NCI-H1694 treated with DMSO at 0.1 percent for 48 hours (cell line): Measurements from ENCODE around the gene FBXW10.
"Not testable (repeated sequence)": the region's sequence is repeated elsewhere in the genome, so short reads cannot be mapped to it uniquely, and the experiment has no call there.

Source experiments
- DNase-seq: peaks from one replicate; lab custom pipeline; 2025; lab: John Stamatoyannopoulos, UW

Gene FBXW10

DNA sequence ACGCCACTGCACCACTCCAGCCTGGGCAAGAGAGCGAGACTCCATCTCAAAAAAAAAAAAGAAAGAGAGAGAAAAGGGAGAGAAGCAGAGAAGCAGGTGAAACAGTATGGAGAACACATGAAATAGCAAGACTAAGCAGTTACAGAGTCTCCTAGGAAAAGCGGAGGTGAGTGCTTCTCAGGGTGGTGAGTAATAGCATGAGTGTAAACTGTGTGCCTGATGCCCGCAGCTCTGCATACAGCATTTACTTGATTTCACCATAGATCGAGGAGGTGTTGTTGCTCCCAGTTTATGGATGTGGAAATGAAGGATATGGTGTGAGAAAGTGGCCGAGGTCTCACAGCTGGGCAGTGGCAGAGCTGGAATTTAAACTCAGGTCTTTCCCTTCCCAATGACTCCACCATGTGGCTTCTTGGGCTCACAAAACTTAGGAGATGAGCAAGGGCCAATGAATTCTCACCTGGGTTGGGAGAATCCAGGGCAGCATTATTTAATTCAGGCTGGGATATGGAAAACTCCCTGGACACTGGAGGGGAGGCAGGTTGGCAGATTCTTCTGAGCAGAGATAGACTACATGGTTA is 10.1 kb downstream of the FBXW10 start:
- DNase-seq: not testable (repeated sequence)

DNA sequence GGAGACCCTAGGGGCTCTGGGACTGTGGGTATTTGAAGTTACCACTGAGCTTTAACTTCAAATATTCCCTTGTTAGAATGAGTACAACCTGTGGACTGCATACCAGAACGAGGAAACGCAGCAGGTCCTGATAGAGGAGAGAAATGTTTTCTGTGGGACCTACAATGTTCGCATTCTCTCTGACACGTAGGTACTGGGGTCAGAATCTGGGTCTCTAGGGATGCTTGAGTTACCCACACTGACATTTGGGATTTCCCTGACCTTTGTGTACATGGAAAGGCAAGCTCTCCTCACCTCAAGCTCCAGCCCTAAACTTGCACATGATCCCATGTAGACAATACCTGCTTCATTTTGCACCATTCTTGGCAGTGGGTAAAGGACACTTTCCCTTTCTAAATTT is 12.1 kb downstream of the FBXW10 start:
- not testable (repeated sequence) for DNase-seq

DNA sequence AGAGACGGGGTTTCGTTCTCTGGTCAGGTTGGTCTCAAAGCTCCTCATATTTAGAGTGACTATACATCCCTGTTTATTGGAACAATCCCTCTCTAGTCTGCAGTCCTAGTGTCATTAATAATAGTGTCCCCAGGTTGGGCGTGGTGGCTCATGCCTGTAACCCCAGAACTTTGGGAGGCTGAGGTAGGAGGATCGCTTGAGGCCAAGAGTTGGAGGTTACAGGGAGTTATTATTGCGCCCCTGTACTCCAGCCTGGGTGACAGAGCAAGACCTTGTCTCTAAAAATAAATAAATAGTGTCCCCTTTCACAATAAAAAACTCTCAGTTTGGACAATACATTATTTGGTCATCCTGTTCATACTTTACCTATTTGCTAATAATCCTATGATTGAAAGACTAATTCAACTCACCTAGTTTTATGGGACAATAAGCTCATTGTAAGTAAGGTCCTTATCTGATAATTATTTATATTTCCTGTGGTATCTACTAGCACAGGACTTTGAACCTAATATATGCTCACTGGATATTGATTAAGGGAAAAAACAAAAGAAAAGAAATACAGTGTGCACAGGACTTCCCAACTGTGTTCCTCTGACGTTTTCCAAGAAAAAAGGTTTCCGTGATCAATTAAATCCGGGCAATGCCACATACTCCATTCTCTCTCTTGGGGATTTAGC is 13.7 kb downstream of the FBXW10 start:
- DNase-seq: not testable (repeated sequence)

DNA sequence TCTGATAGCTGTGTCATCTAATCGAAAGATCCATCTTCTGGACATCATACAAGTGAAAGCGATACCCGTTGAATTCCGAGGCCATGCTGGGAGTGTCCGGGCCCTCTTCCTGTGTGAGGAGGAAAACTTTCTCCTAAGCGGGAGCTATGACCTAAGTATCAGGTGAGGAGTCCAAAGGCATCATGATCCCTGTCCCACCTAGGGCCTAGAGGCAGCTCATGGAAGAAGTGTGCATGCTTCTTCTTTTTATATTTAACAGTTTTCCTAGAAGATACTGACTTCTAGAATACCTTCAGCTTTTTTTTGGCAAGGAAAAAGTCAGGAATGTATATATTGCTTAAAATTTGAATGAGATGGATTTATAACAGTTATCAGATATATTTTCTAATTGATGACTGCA is 14.5 kb downstream of the FBXW10 start:
- DNase-seq: not testable (repeated sequence)

DNA sequence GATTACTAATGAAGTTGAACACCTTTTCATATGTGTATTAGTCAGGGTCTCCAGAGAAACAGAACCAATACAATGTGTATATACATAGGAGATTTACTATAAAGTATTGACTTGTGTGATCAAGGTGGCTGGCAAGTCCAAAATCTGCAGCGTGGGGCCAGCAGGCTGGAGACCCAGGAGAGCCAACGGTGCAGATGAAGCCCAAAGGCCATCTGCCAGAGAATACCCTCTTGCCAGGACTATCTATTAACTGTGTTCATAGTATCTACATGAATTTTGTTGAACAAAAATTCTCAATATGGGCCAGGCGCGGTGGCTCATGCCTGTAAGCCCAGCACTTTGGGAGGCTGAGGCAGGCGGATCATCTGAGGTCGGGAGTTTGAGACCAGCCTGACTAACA is 16.4 kb downstream of the FBXW10 start:
- not testable (repeated sequence) for DNase-seq

DNA sequence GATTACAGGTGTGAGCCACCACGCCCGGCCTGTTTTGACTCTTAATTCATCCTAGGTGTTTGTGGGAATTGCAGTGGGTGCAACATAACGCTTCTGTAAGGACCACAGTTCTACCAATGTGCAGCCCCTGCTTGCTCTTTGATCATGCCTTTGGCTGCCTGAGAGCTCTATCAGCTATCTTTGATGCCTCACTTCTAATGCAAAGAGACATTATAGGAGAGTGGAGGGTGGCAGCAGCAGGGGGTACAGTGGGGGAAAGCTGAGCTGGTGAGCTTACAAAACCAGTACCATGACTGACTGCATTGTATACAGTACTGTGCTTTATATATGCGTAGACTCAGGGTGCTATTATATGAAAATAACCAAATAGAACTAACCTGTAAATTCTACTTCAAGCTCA is 26.7 kb downstream of the FBXW10 start:
- not testable (repeated sequence) for DNase-seq

DNA sequence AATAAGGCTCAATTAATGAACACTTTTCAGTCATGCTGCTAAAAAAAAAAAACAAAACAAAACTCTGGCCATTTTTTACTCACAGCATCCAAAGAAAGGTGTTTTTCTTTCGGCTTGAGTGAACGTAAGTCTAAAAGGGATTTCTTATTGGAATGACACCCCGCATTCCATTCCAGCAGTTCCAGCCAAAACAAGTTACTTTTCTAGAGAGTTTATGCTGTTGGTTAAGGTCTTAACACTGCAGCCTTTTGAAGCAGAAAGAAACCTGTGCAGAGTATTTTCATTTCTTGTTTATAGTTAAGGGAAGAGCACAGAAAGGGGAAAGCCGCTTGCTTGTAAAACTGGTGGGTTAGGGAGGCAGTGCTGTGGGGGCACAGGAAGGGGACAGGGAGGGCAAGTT is 27.2 kb downstream of the FBXW10 start:
- DNase-seq: not testable (repeated sequence)

DNA sequence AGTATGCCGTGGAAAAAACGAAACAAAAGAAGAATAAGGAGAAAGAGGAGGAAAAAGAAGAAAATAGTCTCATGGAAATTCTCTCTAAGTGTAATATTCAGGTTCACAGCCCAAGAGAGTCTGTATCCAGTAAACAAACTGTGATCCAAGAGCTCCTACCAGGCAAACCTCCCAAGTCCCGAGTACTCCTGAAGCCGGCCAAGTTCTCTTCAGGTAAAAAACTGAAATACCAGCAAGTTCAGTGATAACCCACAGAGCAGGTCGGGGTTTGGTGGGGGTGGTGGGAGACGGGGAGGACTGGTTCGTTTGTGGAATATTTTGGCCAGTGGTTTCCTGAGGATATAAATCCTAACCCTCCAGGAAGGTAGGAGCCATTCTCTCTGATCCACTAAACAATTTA is 28.6 kb downstream of the FBXW10 start:
- no peak for DNase-seq

DNA sequence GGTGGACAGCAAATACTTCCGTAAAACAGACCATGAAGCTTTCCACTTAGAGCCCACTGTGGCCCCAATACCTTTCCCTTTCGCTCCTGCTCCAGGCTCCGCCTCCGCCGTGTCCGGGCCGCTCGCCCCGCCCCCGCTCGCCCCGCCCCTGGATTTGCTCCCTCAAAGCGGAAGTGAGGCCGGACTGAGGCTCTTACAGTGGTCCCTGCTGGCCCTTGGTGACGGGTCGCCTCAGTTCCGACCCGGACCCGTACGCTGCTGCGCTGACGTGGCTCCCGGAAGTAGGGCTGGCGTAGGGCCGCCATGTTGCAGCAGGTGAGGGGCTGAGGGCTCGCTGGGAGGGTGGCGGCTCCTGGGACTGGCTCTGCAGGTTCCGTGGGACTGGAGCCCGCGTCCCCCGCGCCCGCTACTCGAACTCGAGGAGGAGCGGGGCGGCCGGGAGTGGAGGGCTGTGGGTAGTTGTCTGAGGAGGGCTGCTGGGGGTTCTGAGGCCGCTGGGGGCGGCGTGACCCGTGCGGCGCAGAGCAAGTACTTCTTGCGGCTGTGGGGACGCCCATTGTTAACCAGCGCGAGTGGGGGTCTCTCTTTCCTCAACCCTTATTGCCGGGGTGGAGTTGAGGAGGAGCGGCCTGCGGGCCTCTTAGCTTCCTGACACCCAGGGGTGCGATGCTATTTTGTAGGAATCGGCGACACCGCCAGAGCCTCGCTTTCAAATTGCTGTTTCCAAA is 37.3 kb downstream of the FBXW10 start, which contains the start of gene TVP23B:
Gene TVP23B (plus strand): TSS at position 193 of the 728 bp plus-strand sequence. CDS start 111 bp downstream, at position 304.
- peak; percentile 89 for DNase-seq

DNA sequence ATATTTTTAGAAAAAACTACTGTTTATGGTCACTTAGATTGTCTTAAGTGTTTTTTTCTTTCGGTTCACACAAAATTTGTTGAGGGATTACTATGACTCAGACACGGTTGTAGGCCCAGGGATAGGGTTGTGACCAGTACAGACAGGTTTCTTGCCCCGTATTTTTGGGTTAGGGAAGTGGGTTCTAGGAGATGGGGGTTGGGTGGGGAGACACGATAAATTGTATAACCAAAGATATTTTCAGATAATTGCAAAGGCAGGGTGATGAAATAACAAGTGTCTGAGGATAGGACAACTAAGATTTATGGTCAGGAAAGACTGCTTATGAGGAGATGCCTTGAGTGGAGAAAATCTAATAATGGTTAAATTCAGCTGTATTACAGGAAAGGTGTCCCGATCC is 38.0 kb downstream of the FBXW10 start:
- not testable (repeated sequence) for DNase-seq

DNA sequence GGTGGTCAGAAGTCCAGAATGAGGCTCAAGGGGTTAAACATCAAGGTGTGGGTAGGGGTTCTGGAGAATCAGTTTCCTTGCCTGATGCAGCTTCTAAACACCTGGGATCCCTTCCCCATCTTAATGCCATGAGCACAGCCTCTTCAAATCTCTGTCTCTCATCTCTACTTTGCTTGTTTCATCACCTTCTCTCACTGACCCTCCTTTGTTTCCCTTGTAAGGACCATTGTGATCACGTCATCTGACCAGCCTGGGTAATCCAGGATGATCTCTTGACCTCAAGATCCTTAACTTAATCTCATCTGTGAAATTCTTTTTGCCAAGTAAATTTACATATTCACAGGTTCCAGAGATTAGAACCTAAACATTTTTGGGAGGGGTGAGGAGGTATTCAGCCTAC is 42.1 kb downstream of the FBXW10 start:
- DNase-seq: not testable (repeated sequence)

DNA sequence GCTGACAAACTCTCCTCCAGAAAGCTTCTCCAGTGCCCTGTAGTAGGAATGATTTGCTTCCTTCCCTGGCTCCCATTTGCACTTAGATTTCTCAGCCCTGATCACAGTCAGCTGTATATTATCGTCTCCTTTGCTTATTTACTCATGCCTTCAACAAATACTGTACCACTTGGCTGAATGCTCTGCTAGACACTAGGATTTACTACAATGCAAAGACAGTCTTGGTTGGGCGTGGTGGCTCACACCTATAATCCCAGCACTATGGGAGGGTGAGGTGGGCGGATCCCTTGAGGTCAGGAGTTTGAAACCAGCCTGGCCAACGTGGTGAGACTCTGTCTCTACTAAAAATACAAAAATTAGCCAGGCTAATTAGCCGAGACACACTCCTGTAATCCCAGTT is 43.0 kb downstream of the FBXW10 start:
- not testable (repeated sequence) for DNase-seq

DNA sequence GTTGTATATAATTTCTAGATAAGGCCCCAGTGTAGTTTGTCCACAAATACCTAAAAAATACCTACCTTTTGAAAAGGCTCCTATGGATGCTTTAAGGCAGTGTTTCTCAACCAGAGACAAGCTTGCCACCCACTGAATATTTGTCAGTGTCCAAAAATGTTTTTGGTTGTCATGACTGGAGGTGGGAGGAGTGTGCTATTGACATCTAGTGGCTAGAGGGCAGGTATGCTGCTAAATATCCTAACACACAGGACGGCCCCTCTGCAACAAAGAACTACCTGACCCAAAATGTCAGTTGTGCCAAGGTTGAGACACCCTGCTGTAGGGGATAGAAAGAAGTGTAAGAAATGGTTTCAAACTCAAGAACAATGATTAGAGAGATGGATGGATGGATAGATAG is 47.5 kb downstream of the FBXW10 start:
- DNase-seq: not testable (repeated sequence)

DNA sequence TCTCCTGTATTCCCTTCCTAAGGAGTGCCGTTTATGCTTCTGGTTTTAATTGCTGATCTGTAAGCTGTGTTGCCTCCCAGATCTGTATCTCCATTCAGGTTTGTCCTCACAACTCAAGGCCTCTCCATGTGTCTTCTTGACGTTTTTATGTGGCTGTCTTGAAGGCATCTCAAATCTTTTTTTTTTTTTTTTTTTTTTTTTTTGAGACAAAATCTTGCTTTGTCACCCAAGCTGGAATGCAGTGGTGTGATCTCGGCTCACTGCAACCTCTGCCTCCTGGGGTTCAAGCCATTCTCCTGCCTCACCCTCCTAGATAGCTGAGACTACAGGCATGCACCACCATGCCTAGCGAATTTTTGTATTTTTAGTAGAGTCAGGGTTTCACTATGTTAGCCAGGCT is 51.0 kb downstream of the FBXW10 start:
- DNase-seq: not testable (repeated sequence)

DNA sequence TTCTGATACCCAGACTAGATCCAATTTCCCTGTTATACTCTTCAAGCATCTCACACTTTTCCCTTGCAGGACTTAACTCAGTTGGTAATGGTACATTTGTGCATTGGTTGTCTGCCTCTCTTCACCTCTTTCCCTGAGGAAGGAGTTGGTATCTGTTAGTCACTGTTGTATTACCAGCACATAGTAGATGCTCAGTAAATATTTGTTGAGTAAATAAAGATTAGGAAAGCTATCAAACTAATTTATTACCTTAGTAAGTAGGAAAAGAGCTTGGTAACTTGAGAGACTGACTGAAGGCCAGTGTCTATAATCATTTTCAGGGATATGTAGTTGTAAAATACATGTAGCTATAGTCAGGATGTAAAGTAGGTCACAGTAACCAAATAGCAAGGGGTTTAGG is 53.0 kb downstream of the FBXW10 start:
- DNase-seq: not testable (repeated sequence)

DNA sequence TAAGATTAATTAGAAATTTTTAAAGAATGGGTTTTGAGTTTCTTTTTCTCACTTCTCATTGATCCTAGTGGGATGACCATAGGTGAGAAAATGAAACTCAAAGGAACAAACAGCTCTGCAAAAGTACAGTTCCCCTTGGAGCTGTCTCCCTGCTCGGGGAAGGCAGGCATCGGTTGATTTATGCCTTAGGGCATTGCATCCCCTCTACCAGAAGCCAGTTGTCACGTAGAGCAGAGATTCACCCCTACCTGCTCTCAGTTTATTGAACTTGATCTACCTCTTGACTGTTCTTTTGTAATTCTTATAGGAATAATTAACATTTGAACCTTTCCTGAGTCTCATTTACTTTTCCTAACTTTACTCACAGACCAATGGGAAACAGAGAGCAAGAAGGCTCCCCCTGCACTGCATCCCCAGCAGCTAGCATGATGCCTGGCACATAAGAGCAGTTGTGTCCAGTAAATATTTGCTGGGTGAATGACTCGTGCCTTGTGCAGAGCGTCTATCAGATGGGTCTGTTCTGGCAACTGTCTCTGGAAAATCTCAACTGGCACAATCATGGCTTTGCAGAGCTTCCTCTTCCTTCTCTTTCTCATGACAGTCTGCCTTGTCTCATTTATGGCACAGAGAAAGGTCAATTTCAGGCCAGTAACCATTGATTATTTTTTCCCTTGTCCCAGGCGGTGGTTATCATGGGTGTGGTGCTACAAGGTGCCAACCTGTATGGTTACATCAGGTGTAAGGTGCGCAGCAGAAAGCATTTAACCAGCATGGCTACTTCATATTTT is 59.8 kb downstream of the FBXW10 start:
- not testable (repeated sequence) for DNase-seq

DNA sequence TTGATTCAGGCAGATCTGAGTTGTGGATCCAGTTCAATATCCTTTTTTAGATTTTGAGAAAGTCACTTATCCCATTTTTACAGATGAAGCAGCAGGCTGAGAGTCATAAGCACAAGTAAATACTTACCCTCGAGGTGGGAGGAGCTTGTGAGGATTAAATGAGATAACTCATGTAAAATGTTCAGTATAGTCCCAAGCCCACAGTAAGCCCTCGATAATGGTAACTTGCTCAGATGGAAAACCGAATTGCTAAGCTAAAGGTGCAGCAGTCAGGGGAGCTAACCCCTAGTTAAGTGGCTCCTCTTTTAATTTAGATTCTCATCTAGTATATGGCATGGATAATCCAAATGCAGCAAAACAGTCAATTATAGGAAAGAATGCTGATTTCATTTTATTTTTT is 72.1 kb downstream of the FBXW10 start:
- DNase-seq: not testable (repeated sequence)

DNA sequence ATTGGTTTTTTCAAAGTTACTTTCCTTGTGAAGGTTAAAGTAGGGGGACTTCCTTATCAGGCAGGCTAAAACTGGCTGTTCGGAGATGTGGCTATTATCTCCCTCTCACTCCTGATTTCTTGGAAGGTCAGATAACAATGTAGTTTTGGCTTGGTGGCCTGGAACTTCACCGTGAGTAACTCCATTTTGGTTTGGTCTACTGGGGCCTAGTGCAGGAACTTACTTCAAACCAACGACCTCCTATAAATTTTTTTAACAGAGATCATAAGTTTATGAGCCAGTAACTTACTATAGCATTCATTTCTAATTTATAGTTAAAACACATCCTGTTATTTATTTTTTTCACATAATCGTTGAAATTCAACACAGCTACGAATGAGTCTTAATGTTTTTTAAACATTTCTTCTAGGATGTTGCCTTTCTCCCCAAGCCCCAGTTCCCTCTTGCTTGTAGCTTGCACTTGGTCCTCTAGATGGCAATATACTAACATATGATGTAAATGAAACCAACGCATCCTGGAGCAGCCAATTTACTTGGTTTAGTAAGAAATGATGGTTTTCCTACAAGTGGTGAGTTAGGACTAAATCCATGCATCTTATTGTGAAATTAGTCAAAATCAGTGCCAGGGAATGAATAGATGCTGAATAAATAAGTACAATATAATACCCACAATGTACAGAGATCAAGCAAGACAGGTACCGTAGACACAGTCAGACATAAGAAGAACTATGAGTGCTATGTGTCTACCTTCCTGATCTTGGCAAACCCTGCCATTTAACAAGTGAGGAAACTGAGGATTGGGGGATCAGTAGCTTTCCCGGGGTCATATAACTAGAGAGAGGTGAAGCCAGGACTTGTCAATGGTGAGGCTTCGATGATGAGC is 72.9 kb downstream of the FBXW10 start:
- DNase-seq: peak; percentile 74

DNA sequence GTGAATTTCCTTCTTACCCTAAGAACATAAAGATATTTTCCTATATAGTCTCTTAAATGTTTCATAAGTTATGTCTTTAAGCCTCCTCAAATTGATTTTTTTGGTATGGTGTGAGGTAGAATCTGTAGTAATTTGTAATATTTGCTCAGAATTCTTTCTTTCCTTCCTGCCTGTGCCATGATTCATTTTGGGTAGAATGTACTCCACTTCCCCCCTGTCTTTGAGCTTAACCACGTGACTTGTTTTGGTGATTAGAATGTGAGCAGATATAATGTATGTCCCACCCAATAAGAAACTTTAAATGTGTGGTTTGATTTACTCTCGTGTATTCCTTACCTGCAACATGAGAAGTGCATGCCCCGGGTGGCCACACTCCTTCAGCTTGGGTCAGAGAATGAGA is 77.6 kb downstream of the FBXW10 start:
- DNase-seq: not testable (repeated sequence)

DNA sequence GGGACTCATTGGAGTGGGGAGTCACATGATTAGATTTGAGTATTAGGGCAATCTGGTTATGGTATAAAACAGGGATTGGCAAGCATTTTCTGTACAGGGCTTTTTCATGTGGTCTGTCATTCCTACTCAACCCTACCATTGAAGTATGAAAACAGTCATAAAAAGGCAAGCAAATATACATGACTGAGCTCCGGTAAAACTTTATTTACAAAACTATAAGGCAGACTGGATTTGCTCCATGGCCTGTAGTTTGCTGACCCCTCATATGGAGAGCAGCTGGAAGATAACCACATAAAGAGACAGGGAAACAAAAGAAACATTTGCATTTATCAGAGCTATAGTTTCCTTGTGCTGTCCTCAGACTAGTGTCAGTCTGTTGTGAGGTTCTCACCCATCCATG is 83.8 kb downstream of the FBXW10 start:
- not testable (repeated sequence) for DNase-seq
